Endodermal cell (in vitro differentiated cells): Measurements from ENCODE around the gene FRRS1. TPM values are rescaled to one million over a fixed set of nuclear protein-coding genes. Genes with fewer than 3 reads are reported as not detected.

ENCODE experiments used
- DNase-seq: peaks from one replicate; pipeline ENCODE4 v3.0.0-alpha.2; 2017
- H3K27ac ChIP-seq: 2 replicates; pipeline ENCODE4 v1.5.1; 2013; ENCODE audit warnings: mild to moderate bottlenecking, low read depth, low read length, moderate library complexity
- H3K27me3 ChIP-seq: 2 replicates; pipeline ENCODE4 v1.6.1; 2013; ENCODE audit warnings: mild to moderate bottlenecking, low read length, moderate library complexity; ENCODE audit not compliant: insufficient read depth, control insufficient read depth, poor library complexity, severe bottlenecking
- H3K36me3 ChIP-seq: 2 replicates; pipeline ENCODE4 v1.7.0; 2013; ENCODE audit warnings: mild to moderate bottlenecking, low read length, moderate library complexity; ENCODE audit not compliant: control insufficient read depth, insufficient read depth
- H3K4me1 ChIP-seq: one replicate; pipeline ENCODE4 v1.7.0; 2013; ENCODE audit warnings: low read length; ENCODE audit not compliant: control insufficient read depth, insufficient read depth
- H3K4me3 ChIP-seq: 2 replicates; pipeline ENCODE4 v1.5.1; 2013; ENCODE audit warnings: mild to moderate bottlenecking, low read length, moderate library complexity
- H3K9ac ChIP-seq: 2 replicates; pipeline ENCODE4 v1.6.1; 2013; ENCODE audit warnings: mild to moderate bottlenecking, low read length, moderate library complexity; ENCODE audit not compliant: poor library complexity, severe bottlenecking; ENCODE audit errors: extremely low read depth
- H3K9me3 ChIP-seq: 2 replicates; pipeline ENCODE4 v1.6.1; 2013; ENCODE audit warnings: mild to moderate bottlenecking, low read length, moderate library complexity; ENCODE audit not compliant: control insufficient read depth
- H3K27ac Mint-ChIP-seq: 2 replicates; pipeline ENCODE4 v1.8.0; 2020; ENCODE audit warnings: mixed read lengths
- H3K27me3 Mint-ChIP-seq: 2 replicates; pipeline ENCODE4 v1.8.0; 2021; ENCODE audit warnings: mild to moderate bottlenecking, mixed read lengths; ENCODE audit not compliant: insufficient read depth
- H3K36me3 Mint-ChIP-seq: 2 replicates; pipeline ENCODE4 v1.8.0; 2020; ENCODE audit warnings: low read depth, mixed read lengths
- H3K4me1 Mint-ChIP-seq: 2 replicates; pipeline ENCODE4 v1.8.0; 2020; ENCODE audit warnings: mixed read lengths
- H3K4me3 Mint-ChIP-seq: 2 replicates; pipeline ENCODE4 v1.8.0; 2020; ENCODE audit warnings: mild to moderate bottlenecking, moderate library complexity, mixed read lengths
- H3K9me3 Mint-ChIP-seq: 2 replicates; pipeline ENCODE4 v1.8.0; 2020; ENCODE audit warnings: mild to moderate bottlenecking, mixed read lengths
- WGBS, 2 experiments: methylation state at CpG; one replicate each; pipeline versions ENCODE4 v1.1.5 to v1.1.7; 2013; ENCODE audit warnings: missing lambda C conversion rate in 2 of 2, mixed read lengths in 1 of 2; ENCODE audit not compliant: insufficient coverage in 1 of 2, insufficient read length in 1 of 2; 5-methylcytosine and 5-hydroxymethylcytosine counted together
- total RNA-seq, 2 donors: library from RNA; stranded (reverse); fragmentation: NEBNext Ultra II Directional in 1 of 2; extraction: Animal tissue kit (Norgen Biotek cat#: 25700) in 1 of 2; gene quantifications; 2 replicates in 1 of 2; 3 replicates in 1 of 2; pipeline ENCODE4 v1.2.1, GENCODE V29; 2021
- TF ChIP-seq, protein P1 (sequence below): fragments of 200-600 bp; sonication (generic); conservative IDR thresholded peaks from 2 replicates; pipeline ENCODE4 v1.5.0; 2021; ENCODE audit warnings: antibody characterized with exemption, mild to moderate bottlenecking

FRRS1 gene
- total RNA-seq, 2 donors from 2014 or later = 9.9 to 24.4 TPM

DNA sequence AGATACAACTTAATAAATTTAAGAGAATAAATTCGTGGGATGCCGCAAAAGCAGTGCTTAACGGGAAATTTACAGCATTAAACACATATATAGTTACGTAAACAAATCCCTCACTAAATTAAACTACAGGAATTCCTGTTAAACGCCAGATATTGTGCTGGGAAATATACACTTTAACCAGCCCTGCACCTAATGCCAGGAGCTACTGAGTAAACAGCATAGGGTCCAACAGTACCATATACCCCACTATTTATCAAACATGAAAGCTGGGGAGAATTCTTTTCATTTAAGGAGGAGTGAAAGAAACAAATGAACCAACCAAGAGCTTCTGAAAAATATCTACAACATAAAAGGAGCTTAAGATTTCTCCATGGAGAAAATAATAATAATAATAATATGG is 11.7 kb downstream of the FRRS1 start:
- 90 to 95% methylated on average over 2 to 5 of the region's 5 CpGs for WGBS, 2 experiments
- Mint-ChIP-seq H3K9me3 (peaks cover 23% of the 10 kb centered on the region), H3K36me3 (peaks cover 20% of the 10 kb centered on the region), H3K27ac (no peak overlapping the region), H3K4me3 (no peak overlapping the region), H3K27me3 (no peaks in the 10 kb centered on the region), H3K4me1 (peaks cover 10% of the 10 kb centered on the region)
- H3K4me1 ChIP-seq = peaks cover 9% of the 10 kb centered on the region
- peaks cover 6% of the 10 kb centered on the region for H3K36me3 ChIP-seq
- H3K9me3 ChIP-seq = peaks cover 12% of the 10 kb centered on the region
- H3K27ac ChIP-seq = no peak overlapping the region
- TF ChIP-seq, protein P1, sequence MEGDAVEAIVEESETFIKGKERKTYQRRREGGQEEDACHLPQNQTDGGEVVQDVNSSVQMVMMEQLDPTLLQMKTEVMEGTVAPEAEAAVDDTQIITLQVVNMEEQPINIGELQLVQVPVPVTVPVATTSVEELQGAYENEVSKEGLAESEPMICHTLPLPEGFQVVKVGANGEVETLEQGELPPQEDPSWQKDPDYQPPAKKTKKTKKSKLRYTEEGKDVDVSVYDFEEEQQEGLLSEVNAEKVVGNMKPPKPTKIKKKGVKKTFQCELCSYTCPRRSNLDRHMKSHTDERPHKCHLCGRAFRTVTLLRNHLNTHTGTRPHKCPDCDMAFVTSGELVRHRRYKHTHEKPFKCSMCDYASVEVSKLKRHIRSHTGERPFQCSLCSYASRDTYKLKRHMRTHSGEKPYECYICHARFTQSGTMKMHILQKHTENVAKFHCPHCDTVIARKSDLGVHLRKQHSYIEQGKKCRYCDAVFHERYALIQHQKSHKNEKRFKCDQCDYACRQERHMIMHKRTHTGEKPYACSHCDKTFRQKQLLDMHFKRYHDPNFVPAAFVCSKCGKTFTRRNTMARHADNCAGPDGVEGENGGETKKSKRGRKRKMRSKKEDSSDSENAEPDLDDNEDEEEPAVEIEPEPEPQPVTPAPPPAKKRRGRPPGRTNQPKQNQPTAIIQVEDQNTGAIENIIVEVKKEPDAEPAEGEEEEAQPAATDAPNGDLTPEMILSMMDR = no peak
- no peak for DNase-seq
- no peaks in the 10 kb centered on the region for H3K27me3 ChIP-seq
- no peak overlapping the region for H3K4me3 ChIP-seq
- H3K9ac ChIP-seq = no peak overlapping the region

DNA sequence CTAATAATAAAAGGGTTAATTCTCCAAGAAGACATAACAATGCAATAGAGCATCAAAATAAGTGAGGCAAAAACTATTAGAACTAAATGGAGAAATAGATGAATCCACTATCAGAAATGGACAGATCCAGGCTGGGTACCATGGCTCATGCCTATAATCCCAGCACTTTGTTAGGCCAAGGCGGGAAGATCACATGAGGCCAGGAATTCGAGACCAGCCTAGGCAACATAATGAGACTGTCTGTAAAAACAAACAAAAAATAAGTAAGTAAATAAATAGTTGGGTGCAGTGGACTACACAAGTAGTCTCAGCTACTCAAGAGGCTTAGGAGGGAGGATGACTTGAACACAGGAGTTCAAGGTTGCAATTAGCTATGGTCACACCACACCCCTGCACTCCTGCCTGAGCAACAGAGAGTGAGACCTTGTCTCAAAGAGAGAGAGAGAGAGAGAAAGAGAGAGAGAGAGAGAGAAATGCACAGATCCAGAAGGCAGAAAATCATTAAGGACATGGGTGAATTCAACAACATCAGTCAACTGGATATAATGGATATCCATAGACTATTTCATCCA is 12.3 kb downstream of the FRRS1 start:
- no peak overlapping the region for H3K27ac Mint-ChIP-seq
- peaks cover 13% of the 10 kb centered on the region for H3K4me1 Mint-ChIP-seq
- peaks cover 15% of the 10 kb centered on the region for H3K36me3 Mint-ChIP-seq
- H3K4me3 ChIP-seq = no peak overlapping the region
- no peaks in the 10 kb centered on the region for H3K27me3 ChIP-seq
- H3K4me3 Mint-ChIP-seq = no peak overlapping the region
- no peak overlapping the region for H3K9ac ChIP-seq
- TF ChIP-seq, protein P1 = no peak
- H3K4me1 ChIP-seq = peaks cover 6% of the 10 kb centered on the region
- no peaks in the 10 kb centered on the region for H3K27me3 Mint-ChIP-seq
- WGBS, 2 experiments = 98 to 100% methylated on average over 1 to 2 of the region's 2 CpGs
- H3K36me3 ChIP-seq = peaks cover under 1% of the 10 kb centered on the region
- no peak for DNase-seq
- peaks cover 7% of the 10 kb centered on the region for H3K9me3 ChIP-seq
- peaks cover 17% of the 10 kb centered on the region for H3K9me3 Mint-ChIP-seq
- H3K27ac ChIP-seq = no peak overlapping the region

DNA sequence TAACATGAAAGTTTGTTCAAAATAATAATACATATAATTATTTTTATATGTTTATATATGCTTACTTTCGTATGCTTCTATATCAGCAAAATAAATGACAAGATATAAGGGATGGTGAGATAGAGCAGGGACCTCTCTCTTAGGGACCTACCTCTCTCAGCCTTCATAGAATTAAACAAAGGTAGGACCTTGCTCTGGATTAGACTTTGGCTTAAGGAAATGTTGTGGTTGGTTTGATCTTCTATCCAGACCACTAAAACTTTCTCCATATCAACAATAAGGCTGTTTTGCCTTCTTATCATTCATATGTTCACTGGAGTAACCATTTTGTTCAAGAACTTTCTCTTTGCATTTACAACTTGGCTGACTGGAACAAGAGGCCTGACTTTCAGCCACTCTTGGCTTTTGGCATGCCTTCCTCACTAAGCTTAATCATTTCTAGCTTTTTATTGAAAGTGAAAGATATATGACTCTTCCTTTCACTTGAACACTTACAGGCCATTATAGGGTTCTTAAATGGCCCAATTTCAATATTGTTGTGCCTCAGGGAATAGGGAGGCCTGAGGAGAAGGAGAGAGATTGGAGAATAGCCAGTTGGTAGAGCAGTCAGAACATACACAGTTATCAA is 14.4 kb downstream of the FRRS1 start:
- DNase-seq = no peak
- Mint-ChIP-seq H3K4me3 (no peak overlapping the region), H3K4me1 (peaks cover 3% of the 10 kb centered on the region), H3K27me3 (no peaks in the 10 kb centered on the region), H3K9me3 (peaks cover 4% of the 10 kb centered on the region), H3K36me3 (peaks cover 8% of the 10 kb centered on the region), H3K27ac (no peak overlapping the region)
- Histone ChIP-seq H3K4me1 (peaks cover under 1% of the 10 kb centered on the region), H3K36me3 (peaks cover 6% of the 10 kb centered on the region), H3K27me3 (no peaks in the 10 kb centered on the region), H3K9ac (no peak overlapping the region), H3K4me3 (no peak overlapping the region), H3K9me3 (no peaks in the 10 kb centered on the region), H3K27ac (no peak overlapping the region)
- TF ChIP-seq, protein P1 = no peak
- WGBS, 2 experiments = no CpG with 5 or more reads among the region's 1 CpG
